ENCODE results near the gene KLHL2. TPM values are rescaled to one million over a fixed set of nuclear protein-coding genes. Genes with fewer than 3 reads are reported as not detected.

Gene KLHL2
- total and polyA plus RNA-seq, 9 of the 15 experiments (the other 6 are each of a cell fraction or from before 2014, with no cell fraction given) = 2.5 to 11.3 (median 6.1) TPM

GRCh38 chr4:165327211-165328100 is 120.1 kb downstream of the KLHL2 start, which contains the start of gene MSMO1 (continued):
- TF ChIP-seq ZNF407 (IDR thresholded peaks at IDR 0.05; ENCODE audit: low read depth) (no peak), ZNF583 (CRISPR knock-in tag; IDR thresholded peaks at IDR 0.05) (no peak), RBM22 (IDR thresholded peaks at IDR 0.05; ENCODE audit: low read depth, low read length, poor library complexity, severe bottlenecking) (peak; percentile 85), MYNN (IDR thresholded peaks at IDR 0.05) (peak; percentile 100), MYNN (CRISPR knock-in tag; IDR thresholded peaks at IDR 0.05) (peak; percentile 92), ZNF140 (CRISPR knock-in tag; IDR thresholded peaks at IDR 0.05) (no peak), FUS (optimal IDR thresholded peaks at IDR 0.05; ENCODE audit: low read depth, low read length) (no peak), ZNF707 (CRISPR knock-in tag; conservative IDR thresholded peaks at IDR 0.05) (no peak), RUNX1 (IDR thresholded peaks at IDR 0.05; ENCODE audit: low read depth) (no peak), USF1 (CRISPR knock-in tag; IDR thresholded peaks at IDR 0.05) (peak; percentile 26; the same call in 1 of the 2 replicates), PREB (CRISPR knock-in tag; IDR thresholded peaks at IDR 0.05) (no peak), SMARCA5 (IDR thresholded peaks at IDR 0.05) (0 out of 2 replicates have a peak, but pooled peaks have one; percentile 25), BCL6 (CRISPR knock-in tag; IDR thresholded peaks at IDR 0.05) (no peak), ZNF740 (CRISPR knock-in tag; IDR thresholded peaks at IDR 0.05) (no peak), ZNF740 (tag; IDR thresholded peaks at IDR 0.05) (no peak), MTA1 (IDR thresholded peaks at IDR 0.05; ENCODE audit: borderline replicate concordance) (peak; percentile 56; the same call in 1 of the 2 replicates)
